ENCODE measurements around the gene GALNT8.

The GALNT8 gene

GRCh38 chr12:4780641-4781611, 60.7 kb downstream of the GALNT8 start:
- no peak for TF ChIP-seq CTCF (IDR thresholded peaks at IDR 0.05; ENCODE audit: low read depth, low read length)
- no peak for DNase-seq (ENCODE audit: extremely low read depth, low read depth)

DNA sequence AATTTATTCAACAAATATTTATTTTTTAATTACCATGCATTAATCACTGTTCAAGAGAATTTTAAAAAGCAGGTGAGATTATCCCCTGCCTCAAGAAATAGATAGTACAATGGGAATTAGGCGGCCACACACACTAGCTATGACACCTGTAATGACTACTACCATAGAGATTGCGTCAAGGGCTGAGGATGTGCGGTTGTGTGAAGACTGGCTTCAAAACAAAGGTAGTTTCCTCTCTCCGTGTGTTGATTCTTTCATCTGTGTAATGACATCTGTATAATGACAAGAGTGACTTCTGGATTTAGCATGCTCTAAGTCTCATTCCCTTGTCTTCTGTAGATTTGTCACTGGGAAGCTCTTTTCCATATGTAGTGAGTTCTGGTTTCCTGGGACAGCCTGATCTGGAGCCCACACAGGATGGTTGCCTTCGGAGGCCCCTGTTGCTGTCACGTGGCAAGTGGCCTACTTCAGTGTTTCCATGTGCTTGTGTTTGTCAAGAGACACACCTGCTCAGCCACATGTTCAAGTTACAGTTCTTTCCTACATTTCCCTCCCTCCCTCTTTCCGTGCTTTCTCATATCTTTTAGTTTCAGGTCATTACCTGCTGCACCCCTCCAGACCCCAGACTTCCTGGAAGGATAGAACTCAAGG, 64.3 kb downstream of the GALNT8 start:
- TF ChIP-seq CTCF (IDR thresholded peaks at IDR 0.05; ENCODE audit: low read depth, low read length) = no peak
- no peak for DNase-seq (ENCODE audit: extremely low read depth, low read depth)

- no peak for DNase-seq (ENCODE audit: extremely low read depth, low read depth)
- no peak for TF ChIP-seq CTCF (IDR thresholded peaks at IDR 0.05; ENCODE audit: low read depth, low read length)
Observed at GRCh38 chr12:4786795-4787194, 66.6 kb downstream of the GALNT8 start.

DNA sequence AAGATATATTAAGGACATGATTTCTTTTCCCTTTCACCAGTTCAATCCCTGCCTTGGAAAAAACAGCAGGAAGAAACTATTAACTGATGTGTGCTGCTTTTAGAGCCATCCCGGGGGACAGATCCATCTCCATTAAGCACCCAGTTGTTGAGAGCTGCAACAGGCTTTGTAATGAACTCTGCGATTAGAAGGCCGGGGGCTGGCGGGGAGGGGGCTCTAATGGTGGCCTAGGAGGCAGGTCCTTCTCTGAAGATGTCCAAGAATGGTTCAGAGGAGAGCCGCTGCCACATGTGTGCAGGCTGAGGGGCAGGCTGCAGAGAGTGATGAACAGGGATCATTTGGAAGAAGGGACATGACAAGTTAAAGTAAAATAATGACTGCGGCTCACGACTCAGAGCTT, 67.8 kb downstream of the GALNT8 start:
- no peak for TF ChIP-seq CTCF (IDR thresholded peaks at IDR 0.05; ENCODE audit: low read depth, low read length)
- no peak for DNase-seq (ENCODE audit: extremely low read depth, low read depth)

GRCh38 chr12:4789776-4790175, 69.6 kb downstream of the GALNT8 start:
- no peak for TF ChIP-seq CTCF (IDR thresholded peaks at IDR 0.05; ENCODE audit: low read depth, low read length)
- no peak for DNase-seq (ENCODE audit: extremely low read depth, low read depth)

GRCh38 chr12:4791497-4791896, 71.3 kb downstream of the GALNT8 start:
- no peak for TF ChIP-seq CTCF (IDR thresholded peaks at IDR 0.05; ENCODE audit: low read depth, low read length)
- no peak for DNase-seq (ENCODE audit: extremely low read depth, low read depth)

GRCh38 chr12:4794491-4794890, 74.3 kb downstream of the GALNT8 start:
- DNase-seq (ENCODE audit: extremely low read depth, low read depth) = no peak

More at GRCh38 chr12:4794491-4794890, 74.3 kb downstream of the GALNT8 start:
- no peak for TF ChIP-seq CTCF (IDR thresholded peaks at IDR 0.05; ENCODE audit: low read depth, low read length)

Measured in AG09319 (cell line).